Right cardiac atrium (tissue), 5 donors: Measurements from ENCODE around the gene COL3A1. TPM values are rescaled to one million over a fixed set of nuclear protein-coding genes. Genes with fewer than 3 reads are reported as not detected.

Experiments used
- ATAC-seq, 2 donors: fragments of 200-7000 bp; cut with Tn5 transposase; one replicate each; pipeline versions ENCODE4 v1.8.0 to v1.9.1; 2020; ENCODE audit warnings: moderate library complexity in 2 of 2, mild to moderate bottlenecking in 1 of 2
- DNase-seq, 3 donors: peaks; one replicate each; pipeline ENCODE4 v3.0.0-alpha.2; 2020
- H3K27ac ChIP-seq: one replicate; pipeline ENCODE4 v1.5.1; 2013; ENCODE audit warnings: mild to moderate bottlenecking, low read length, control low read depth, moderate library complexity
- H3K27me3 ChIP-seq: one replicate; pipeline ENCODE4 v1.6.1; 2013; ENCODE audit not compliant: control insufficient read depth, insufficient read depth
- H3K4me1 ChIP-seq: one replicate; pipeline ENCODE4 v1.6.1; 2013; ENCODE audit warnings: low read length; ENCODE audit not compliant: control insufficient read depth, insufficient read depth
- H3K4me3 ChIP-seq: one replicate; pipeline ENCODE4 v1.5.1; 2013; ENCODE audit warnings: low read length, control low read depth
- H3K9me3 ChIP-seq: one replicate; pipeline ENCODE4 v1.6.1; 2013; ENCODE audit warnings: low read length; ENCODE audit not compliant: control insufficient read depth
- WGBS: extraction: QIAGEN DNeasy Blood & Tissue Kit; methylation state at CpG from one replicate; pipeline ENCODE4 v1.1.7; 2013; 5-methylcytosine and 5-hydroxymethylcytosine counted together
- intact Hi-C, 4 donors: fragments of 100-400 bp; cut with DNase I; formaldehyde crosslinking; loops; one replicate each; pipeline versions ENCODE4 v1.11.0 to v1.14.0; 2022 to 2023
- microRNA-seq, 2 donors: library from miRNA; unstranded; fragments of <30 nt; microRNA quantifications; one replicate each; pipeline ENCODE4 v1.2.0, GENCODE V29; 2020 to 2021
- polyA plus RNA-seq: library from polyadenylated mRNA; stranded (reverse); fragments of 200-250 nt; gene quantifications from one replicate; pipeline ENCODE4 v1.2.3, GENCODE V29; 2013
- total RNA-seq, 4 donors: library from RNA; stranded (reverse); fragmentation: NEBNext Ultra II Directional; extraction: Animal tissue kit (Norgen Biotek cat#: 25700); gene quantifications; one replicate each; pipeline ENCODE4 v1.2.1, GENCODE V29; 2021
- donor health status: healthy with polysubstance abuse.
- donor health status: DM: no; HTN: yes; CAD: no.
- donor health status: DM: no; HTN: no; CAD: no.
- donor health status: DM: no; HTN: yes; CAD: no; lungs with severe emphysema.
- donor health status: DM: yes; HTN: yes; CAD: no.

Gene COL3A1
- total and polyA plus RNA-seq, 5 donors: 48.2 to 343 (median 112) TPM

DNA sequence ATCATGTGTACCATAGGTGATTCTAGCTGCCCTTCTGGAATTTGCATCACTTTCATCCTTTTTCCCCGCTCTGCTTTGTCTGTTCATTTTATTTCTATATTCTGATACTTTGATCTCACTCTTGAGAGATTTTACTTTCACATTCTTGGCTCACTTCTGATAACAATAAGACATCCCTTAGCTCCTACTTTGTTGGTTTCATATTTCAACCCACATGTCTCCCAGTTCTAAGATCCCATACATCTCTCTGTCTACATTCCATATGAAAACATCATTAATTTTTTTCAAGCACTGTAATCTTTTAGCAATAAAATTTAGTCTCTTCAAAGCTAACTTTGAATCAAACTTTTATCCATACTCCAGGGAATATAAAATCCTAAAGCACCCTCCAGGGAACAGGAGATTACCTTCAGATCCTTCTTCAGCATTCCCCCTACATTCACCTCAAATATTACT is 75.6 kb downstream of the COL3A1 start:
- H3K4me1 ChIP-seq: no peaks in the 10 kb centered on the region
- ATAC-seq (no peak), DNase-seq (no peak)
- no peaks in the 10 kb centered on the region for H3K27me3 ChIP-seq
- H3K27ac ChIP-seq: no peak overlapping the region
- no peak overlapping the region for H3K4me3 ChIP-seq
- no peaks in the 10 kb centered on the region for H3K9me3 ChIP-seq
- intact Hi-C loops: no loop called here
- 95% methylated on average over 1 of the region's 1 CpG for WGBS

DNA sequence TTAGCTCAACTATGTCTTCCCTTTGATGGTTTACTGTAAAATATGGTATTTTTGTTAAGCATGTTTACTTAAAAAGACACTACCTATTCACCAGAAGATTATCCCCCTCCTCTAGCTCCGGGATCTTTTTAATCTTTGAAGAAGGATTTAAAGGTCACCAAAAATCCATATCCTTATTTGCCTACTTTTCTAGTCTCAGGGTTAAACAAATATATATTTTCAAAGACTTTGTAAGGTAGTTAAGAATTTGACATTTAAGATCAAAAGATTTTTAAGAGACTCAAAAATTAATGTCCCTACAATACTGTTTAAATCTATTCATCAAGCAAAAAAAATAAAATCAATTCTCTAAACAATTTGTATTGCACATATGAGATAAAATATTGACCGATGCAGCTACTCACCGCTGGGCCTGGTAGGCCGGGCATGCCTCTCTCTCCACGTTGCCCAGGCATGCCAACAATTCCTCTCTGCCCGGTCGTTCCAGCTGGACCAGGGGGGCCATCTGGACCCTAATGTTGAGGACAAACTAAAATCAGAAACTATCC is 76.1 kb downstream of the COL3A1 start:
- no peak for ATAC-seq
- WGBS: 78% methylated on average over 7 of the region's 7 CpGs
- Histone ChIP-seq H3K27ac (no peak overlapping the region), H3K27me3 (no peaks in the 10 kb centered on the region), H3K9me3 (no peaks in the 10 kb centered on the region), H3K4me3 (no peak overlapping the region), H3K4me1 (no peaks in the 10 kb centered on the region)
- intact Hi-C loops: no loop called here
- DNase-seq: no peak

DNA sequence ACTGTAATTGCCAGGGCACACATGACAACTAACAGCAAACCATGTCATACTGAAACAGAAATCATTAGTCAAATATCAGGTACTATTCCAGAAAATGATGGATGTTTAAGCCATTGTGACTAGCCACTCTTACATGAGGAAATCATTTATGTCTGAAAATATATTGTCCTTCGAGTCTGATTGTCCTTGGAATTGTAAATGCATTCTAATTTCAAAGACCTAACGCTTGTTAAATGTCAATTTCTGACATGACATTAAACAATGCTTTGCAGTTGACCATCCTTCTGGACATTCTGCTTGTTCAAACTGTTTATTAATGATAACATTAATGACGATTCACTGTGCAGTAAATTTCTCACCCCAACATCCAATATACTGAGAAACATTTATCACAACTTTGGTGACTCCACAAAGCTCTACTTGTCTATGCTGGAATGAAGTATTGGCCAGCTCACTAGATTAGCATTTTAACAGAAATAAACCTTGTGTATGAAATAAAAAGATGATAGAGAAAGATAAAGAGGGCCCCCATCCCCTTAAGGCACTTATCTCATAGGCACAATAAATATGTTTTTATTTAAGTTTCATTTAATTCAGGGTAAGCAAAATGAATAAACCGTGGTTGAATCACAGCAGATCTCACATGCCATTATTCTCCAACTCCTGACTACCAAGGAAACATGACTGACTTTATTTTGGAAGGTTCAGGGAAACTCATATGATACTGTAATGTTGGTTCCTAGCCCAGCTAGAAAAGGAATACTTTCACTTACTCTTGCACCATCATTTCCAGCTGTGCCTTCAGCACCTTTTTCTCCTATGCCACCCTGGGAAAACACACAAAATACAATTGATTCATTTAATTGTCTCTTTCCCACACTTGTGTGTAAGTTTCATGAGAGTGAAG is 82.3 kb downstream of the COL3A1 start:
- no peaks in the 10 kb centered on the region for H3K27me3 ChIP-seq
- intact Hi-C loops: no loop called here
- no peak overlapping the region for H3K4me3 ChIP-seq
- ATAC-seq (no peak), DNase-seq (no peak)
- no peaks in the 10 kb centered on the region for H3K4me1 ChIP-seq
- no peaks in the 10 kb centered on the region for H3K9me3 ChIP-seq
- 75% methylated on average over 4 of the region's 4 CpGs for WGBS
- no peak overlapping the region for H3K27ac ChIP-seq

DNA sequence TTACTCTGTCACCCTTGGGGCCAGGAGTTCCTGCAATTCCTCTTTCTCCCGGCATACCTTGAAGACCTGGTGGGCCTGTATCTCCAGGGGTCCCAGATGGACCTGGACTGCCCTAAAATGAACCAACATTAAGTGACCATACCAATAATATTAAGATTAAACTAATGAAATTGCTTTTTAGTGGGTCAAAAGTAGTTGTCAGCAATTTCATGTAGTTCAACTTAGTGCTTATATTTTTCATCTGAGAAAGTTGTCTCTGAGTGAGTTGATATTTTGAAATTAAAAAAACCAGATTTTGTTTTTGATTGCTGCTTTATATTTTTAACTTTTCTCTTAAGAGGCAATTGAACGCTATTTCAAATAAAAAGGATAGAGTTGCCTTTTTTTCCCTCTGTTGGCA is 83.1 kb downstream of the COL3A1 start:
- intact Hi-C loops: no loop called here
- Histone ChIP-seq H3K27ac (no peak overlapping the region), H3K9me3 (no peaks in the 10 kb centered on the region), H3K4me3 (no peak overlapping the region), H3K4me1 (no peaks in the 10 kb centered on the region), H3K27me3 (no peaks in the 10 kb centered on the region)
- no peak for ATAC-seq
- DNase-seq: no peak
- 90% methylated on average over 2 of the region's 2 CpGs for WGBS

DNA sequence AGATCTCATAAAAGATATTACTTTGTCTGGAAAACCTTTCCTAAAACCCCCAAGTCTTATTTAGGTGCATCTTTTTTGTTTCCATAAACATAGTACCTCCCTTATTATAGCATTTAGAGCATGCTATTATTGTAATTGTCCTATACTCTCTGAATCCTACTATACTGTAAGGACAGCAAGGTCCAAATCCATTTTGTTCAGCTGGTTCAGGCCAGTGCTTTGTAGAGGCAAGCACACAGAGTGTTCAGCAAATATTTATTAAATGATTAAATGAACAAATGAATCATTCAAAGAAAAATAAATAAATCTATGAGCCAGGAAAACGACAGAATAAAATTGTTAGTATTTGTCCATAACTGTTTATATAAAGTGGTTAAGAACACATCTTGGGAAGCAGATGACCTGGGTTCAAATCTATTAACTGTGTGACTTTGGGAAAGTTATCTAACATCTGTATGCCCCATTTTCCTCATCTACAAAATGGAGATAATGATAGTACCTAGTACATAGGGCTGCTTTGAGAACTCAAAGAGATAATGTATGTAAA is 86.0 kb downstream of the COL3A1 start:
- intact Hi-C loops: no loop called here
- no peak for ATAC-seq
- WGBS: 49% methylated on average over 1 of the region's 1 CpG
- Histone ChIP-seq H3K4me3 (no peak overlapping the region), H3K27me3 (no peaks in the 10 kb centered on the region), H3K9me3 (no peaks in the 10 kb centered on the region), H3K4me1 (no peaks in the 10 kb centered on the region), H3K27ac (no peak overlapping the region)
- no peak for DNase-seq

Small RNAs within 50 kb of the gene (microRNA-seq; reads per million reads assigned to microRNA genes)
- 0 reads per million in 2 donors for gene MIR1245A
- 0 reads per million in 2 donors for gene MIR1245B
- gene MIR3606: 0 to 1.6 reads per million in 2 donors

Other genes starting within 250 kb of the COL3A1 start
- 10 to 100 TPM; 10.2 to 26.6 (median 20.0) TPM for gene COL5A2, start 205.4 kb downstream of the COL3A1 start, total RNA-seq
- gene COL5A2, start 205.4 kb downstream of the COL3A1 start, polyA plus RNA-seq: 9.0 TPM